ENCODE data around the gene CYP1A2.
A peak's percentile ranks its signal among the peaks of the same experiment; 100 is the strongest.

Gene CYP1A2

DNA sequence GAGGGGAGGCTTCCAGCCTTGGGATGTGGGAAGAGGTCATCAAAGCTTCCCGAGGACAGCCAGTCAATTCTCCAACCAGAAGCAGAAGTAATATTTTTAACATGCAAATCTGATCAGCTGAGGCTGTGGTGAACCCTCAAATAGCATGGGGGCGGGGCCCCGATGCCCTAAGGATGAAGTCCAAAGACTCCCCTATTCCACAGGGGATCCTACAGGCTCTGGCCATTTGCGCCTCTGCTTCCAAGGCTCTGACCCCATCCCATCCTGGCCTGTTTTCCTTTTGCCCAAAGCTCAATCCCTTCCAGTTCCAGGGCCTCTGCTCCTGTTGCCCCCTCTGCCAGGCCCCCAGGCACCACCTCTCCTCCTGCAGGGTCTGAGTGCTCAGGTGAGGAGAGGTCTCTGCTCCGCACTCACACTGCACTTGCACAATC, 26.5 kb downstream of the CYP1A2 start:
- Histone ChIP-seq H3K9ac (no peak overlapping the region), H3K4me3 (IDR thresholded peaks at IDR 0.05; ENCODE audit: insufficient read depth, low read depth, low read length) (no peak overlapping the region), H3K36me3 (ENCODE audit: insufficient read depth) (no peaks in the 10 kb centered on the region), H4K20me1 (ENCODE audit: insufficient read depth) (no peaks in the 10 kb centered on the region), H3K4me2 (no peak overlapping the region), H3K27me3 (ENCODE audit: insufficient read depth, low read depth) (no peaks in the 10 kb centered on the region; the same call in 1 of the 2 replicates), H3K27ac (no peak overlapping the region), H2AFZ (ENCODE audit: low read depth) (no peak overlapping the region), H3K79me2 (ENCODE audit: insufficient read depth, low read depth) (no peaks in the 10 kb centered on the region), H3K4me1 (ENCODE audit: low read depth, poor library complexity, severe bottlenecking) (peaks cover 78% of the 10 kb centered on the region)
- TF ChIP-seq, protein P1, sequence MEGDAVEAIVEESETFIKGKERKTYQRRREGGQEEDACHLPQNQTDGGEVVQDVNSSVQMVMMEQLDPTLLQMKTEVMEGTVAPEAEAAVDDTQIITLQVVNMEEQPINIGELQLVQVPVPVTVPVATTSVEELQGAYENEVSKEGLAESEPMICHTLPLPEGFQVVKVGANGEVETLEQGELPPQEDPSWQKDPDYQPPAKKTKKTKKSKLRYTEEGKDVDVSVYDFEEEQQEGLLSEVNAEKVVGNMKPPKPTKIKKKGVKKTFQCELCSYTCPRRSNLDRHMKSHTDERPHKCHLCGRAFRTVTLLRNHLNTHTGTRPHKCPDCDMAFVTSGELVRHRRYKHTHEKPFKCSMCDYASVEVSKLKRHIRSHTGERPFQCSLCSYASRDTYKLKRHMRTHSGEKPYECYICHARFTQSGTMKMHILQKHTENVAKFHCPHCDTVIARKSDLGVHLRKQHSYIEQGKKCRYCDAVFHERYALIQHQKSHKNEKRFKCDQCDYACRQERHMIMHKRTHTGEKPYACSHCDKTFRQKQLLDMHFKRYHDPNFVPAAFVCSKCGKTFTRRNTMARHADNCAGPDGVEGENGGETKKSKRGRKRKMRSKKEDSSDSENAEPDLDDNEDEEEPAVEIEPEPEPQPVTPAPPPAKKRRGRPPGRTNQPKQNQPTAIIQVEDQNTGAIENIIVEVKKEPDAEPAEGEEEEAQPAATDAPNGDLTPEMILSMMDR (conservative IDR thresholded peaks at IDR 0.05; ENCODE audit: low read depth, low read length): no peak

DNA sequence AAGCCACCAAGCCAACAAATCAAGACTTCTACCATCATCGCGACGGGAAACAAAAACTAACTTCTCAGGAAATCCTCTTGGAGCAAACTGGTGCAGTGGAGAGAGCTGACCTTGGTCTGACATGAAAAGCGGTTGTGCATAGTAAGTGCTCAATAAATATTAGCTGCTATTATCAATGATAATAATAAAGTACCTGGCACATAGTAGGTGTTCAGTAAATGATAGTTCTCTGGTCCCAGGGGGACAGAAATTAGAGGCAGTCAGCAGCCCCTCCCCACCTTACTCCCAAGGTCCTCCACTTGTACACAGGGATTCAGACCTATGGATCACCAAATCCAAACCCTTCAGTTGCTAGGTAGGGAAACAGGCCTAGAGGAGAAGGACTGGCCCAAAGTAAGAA, 27.2 kb downstream of the CYP1A2 start:
- Histone ChIP-seq H3K27me3 (ENCODE audit: insufficient read depth, low read depth) (no peaks in the 10 kb centered on the region), H3K79me2 (ENCODE audit: insufficient read depth, low read depth) (no peaks in the 10 kb centered on the region), H3K4me1 (ENCODE audit: low read depth, poor library complexity, severe bottlenecking) (peaks cover 83% of the 10 kb centered on the region), H3K27ac (no peak overlapping the region), H3K4me3 (IDR thresholded peaks at IDR 0.05; ENCODE audit: insufficient read depth, low read depth, low read length) (no peak overlapping the region), H3K9ac (no peak overlapping the region), H3K36me3 (ENCODE audit: insufficient read depth) (no peaks in the 10 kb centered on the region), H3K4me2 (no peak overlapping the region), H4K20me1 (ENCODE audit: insufficient read depth) (no peaks in the 10 kb centered on the region), H2AFZ (ENCODE audit: low read depth) (no peak overlapping the region)
- TF ChIP-seq, protein P1 (conservative IDR thresholded peaks at IDR 0.05; ENCODE audit: low read depth, low read length): no peak

DNA sequence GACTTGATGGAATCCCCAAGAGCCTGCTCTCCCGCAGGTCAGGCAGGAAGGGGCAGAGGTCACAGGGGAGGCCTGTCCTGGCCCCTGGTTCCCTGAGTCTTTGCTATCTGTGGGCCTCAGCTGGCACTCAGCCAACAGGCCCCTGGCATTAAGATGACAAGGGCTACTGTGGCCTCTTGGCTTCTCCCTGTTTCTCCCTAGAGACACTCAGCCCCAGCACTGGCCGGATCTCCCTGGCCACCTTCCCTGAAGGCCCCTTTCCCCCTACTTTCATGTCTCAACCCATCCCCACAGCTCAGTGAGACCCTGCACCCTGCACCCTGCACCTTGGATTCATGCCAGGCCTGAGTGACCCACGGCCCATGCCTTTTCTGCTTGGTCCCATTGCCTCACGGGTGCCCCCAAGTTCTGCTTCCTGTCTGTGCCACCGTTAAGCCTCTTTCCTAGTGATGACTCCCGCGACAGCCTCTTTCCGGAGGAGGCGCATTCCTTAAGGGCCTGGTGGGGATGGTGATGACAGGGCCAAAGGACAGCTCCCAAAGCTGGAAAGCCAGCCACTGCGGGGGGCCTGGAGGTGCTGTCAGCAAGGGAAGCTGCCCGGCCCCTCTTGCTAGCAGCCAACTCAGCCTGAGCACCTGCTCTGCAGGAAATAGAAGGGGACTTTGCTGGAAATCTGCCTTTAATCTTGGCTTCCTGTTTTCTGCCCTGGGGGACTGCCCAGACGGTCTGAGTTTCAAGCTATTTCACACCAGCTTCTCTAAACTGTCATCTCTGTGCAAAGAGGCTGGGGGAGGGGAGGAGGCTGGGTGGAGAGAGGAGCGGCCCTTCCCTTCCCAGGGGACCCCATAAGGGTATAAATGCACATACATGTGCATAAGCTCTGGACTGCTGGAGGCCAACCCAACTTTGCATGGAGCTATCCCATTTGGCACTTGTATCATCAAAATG, 28.4 kb downstream of the CYP1A2 start:
- Histone ChIP-seq H3K27me3 (ENCODE audit: insufficient read depth, low read depth) (no peaks in the 10 kb centered on the region), H3K4me1 (ENCODE audit: low read depth, poor library complexity, severe bottlenecking) (peaks cover 79% of the 10 kb centered on the region), H3K4me2 (peak overlapping the region; percentile 61), H2AFZ (ENCODE audit: low read depth) (peak overlapping the region; percentile 20; the same call in 1 of the 2 replicates), H4K20me1 (ENCODE audit: insufficient read depth) (no peaks in the 10 kb centered on the region), H3K36me3 (ENCODE audit: insufficient read depth) (no peaks in the 10 kb centered on the region), H3K9ac (no peak overlapping the region), H3K4me3 (IDR thresholded peaks at IDR 0.05; ENCODE audit: insufficient read depth, low read depth, low read length) (no peak overlapping the region), H3K79me2 (ENCODE audit: insufficient read depth, low read depth) (no peaks in the 10 kb centered on the region), H3K27ac (peak overlapping the region; percentile 37; the same call in 1 of the 2 replicates)
- TF ChIP-seq, protein P1 (conservative IDR thresholded peaks at IDR 0.05; ENCODE audit: low read depth, low read length): no peak

DNA sequence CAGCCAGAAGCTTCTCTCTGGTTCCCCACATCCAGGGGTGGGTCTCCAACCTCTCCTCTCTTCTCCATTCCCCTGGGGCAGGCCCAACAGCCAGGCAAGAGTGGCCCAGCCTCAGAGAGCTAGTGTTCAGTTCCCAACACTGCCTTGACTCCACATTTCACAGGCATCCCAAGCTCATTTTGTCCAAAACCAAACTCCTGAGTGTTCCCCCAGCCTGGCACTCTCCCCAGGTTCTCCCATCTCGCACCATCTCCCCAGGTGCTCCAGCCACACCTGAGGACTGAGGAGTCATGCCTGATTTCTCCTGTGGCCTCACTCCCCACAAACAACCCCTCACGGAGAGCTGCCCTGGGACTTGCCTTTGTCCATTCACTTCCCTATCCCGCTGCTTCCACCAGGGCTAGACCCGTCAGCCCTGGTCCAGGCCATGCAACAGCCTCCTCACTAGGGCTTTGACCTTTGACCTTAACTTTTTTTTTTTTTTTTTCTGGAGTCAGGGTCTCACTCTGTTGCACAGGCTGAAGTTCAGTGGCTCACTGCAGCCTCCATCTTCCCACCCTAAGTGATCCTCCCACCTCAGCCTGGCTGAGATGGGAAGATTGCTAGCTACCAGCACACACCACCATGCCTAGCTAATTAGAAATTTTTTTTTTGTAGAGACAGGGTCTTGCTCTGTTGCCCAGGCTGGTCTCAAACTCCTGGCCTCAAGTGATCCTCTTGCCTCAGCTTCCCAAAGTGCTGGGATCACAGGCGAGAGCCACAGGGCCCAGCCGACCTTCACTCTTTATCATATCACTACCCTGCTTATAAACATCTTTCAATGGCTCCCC, 29.3 kb downstream of the CYP1A2 start:
- Histone ChIP-seq H3K79me2 (ENCODE audit: insufficient read depth, low read depth) (peaks cover 6% of the 10 kb centered on the region), H3K27ac (peak overlapping the region; percentile 37; the same call in 1 of the 2 replicates), H3K27me3 (ENCODE audit: insufficient read depth, low read depth) (no peaks in the 10 kb centered on the region), H3K36me3 (ENCODE audit: insufficient read depth) (no peaks in the 10 kb centered on the region), H4K20me1 (ENCODE audit: insufficient read depth) (no peaks in the 10 kb centered on the region), H3K4me1 (ENCODE audit: low read depth, poor library complexity, severe bottlenecking) (peaks cover 75% of the 10 kb centered on the region), H3K4me3 (IDR thresholded peaks at IDR 0.05; ENCODE audit: insufficient read depth, low read depth, low read length) (no peak overlapping the region), H2AFZ (ENCODE audit: low read depth) (0 out of 2 replicates have a peak overlapping the region, but pooled peaks have one; percentile 20), H3K4me2 (peak overlapping the region; percentile 61; the same call in 1 of the 2 replicates), H3K9ac (no peak overlapping the region)
- TF ChIP-seq, protein P1 (conservative IDR thresholded peaks at IDR 0.05; ENCODE audit: low read depth, low read length): no peak
